HCT116 (cell line): ENCODE data around the gene ALOX12B. TPM values are rescaled to one million over a fixed set of nuclear protein-coding genes. Genes with fewer than 3 reads are reported as not detected.
A peak's percentile ranks its signal among the peaks of the same experiment; 100 is the strongest.

Experiments used
- ATAC-seq: fragments of 200-7000 bp; cut with Tn5 transposase; 2 replicates; pipeline ENCODE4 v1.9.1; 2020; ENCODE audit warnings: mild to moderate bottlenecking, moderate library complexity
- BruUV-seq: library from RNA; stranded (reverse); fragments of 400-500 nt; replicated peaks from 2 replicates; lab custom pipeline; 2021; lab: Mats Ljungman, UMichigan
- CTCF ChIA-PET: fragments of 300-600 bp; sonication (Branson Sonifier 250); formaldehyde crosslinking; loops from one replicate; lab custom pipeline; 2021; ENCODE audit warnings: antibody characterized with exemption; lab: Charles Lee
- POLR2A ChIA-PET: fragments of 300-600, 350-600 bp; sonication (Branson Sonifier 250); formaldehyde crosslinking; loops from one replicate; lab custom pipeline; 2021; ENCODE audit warnings: antibody characterized with exemption; lab: Charles Lee
- RAD21 ChIA-PET, 2 experiments: fragments of 300-600 bp; sonication (Branson Sonifier 250); formaldehyde crosslinking; loops; one replicate each; lab custom pipeline; 2023; ENCODE audit warnings: low total read pairs in 2 of 2; ENCODE audit not compliant: uncharacterized antibody in 2 of 2, unreplicated experiment in 2 of 2, low non-redundant PET in 1 of 2; lab: Charles Lee
- DNase-seq: peaks from one replicate; pipeline ENCODE4 v3.0.0-alpha.2; 2010; ENCODE audit warnings: low read depth, low spot score
- H2AFZ ChIP-seq: fragments of 200-600 bp; shearing (Covaris generic), sonication (generic); 2 replicates; pipeline ENCODE4 v1.6.1; 2017; ENCODE audit warnings: low read depth, mixed run types, mixed read lengths, antibody characterized with exemption, low read length; ENCODE audit not compliant: poor library complexity, severe bottlenecking
- H3K27ac ChIP-seq: 2 replicates; pipeline ENCODE4 v1.5.1; 2012; ENCODE audit warnings: low read depth, low read length
- H3K27me3 ChIP-seq: fragments of 200-600 bp; sonication (generic); 2 replicates; pipeline ENCODE4 v1.6.1; 2016; ENCODE audit warnings: mixed run types, low read length, mixed read lengths; ENCODE audit not compliant: insufficient read depth
- H3K36me3 ChIP-seq, 2 experiments: fragments of 200-500 bp in 1 of 2; fragments of 200-600 bp in 1 of 2; sonication (Bioruptor generic) in 1 of 2; sonication (generic) in 1 of 2; 2 replicates each; pipeline versions ENCODE4 v1.5.1 to v1.6.1; 2014 to 2016; ENCODE audit warnings: low read length in 2 of 2, inconsistent platforms in 1 of 2, mixed read lengths in 1 of 2, mixed run types in 1 of 2; ENCODE audit not compliant: insufficient read depth in 2 of 2, control insufficient read depth in 1 of 2
- H3K4me1 ChIP-seq, 2 experiments: fragments of 200-600 bp in 1 of 2; sonication (generic) in 1 of 2; 2 replicates each; pipeline versions ENCODE4 v1.5.1 to v1.6.1; 2012 to 2017; ENCODE audit warnings: low read length in 2 of 2, inconsistent platforms in 1 of 2, mild to moderate bottlenecking in 1 of 2, mixed read lengths in 1 of 2, mixed run types in 1 of 2, moderate library complexity in 1 of 2; ENCODE audit not compliant: insufficient read depth in 2 of 2, control insufficient read depth in 1 of 2
- H3K4me2 ChIP-seq: fragments of 200-600 bp; sonication (generic); 2 replicates; pipeline ENCODE4 v1.6.1; 2017; ENCODE audit warnings: mixed run types, low read length, mixed read lengths
- H3K4me3 ChIP-seq, 2 experiments: fragments of 200-600 bp in 1 of 2; sonication (generic) in 1 of 2; replicated peaks in 1 of 2; 2 replicates each; pipeline ENCODE4 v1.5.1; 2011 to 2016; ENCODE audit warnings: low read length in 2 of 2, control low read depth in 1 of 2, low read depth in 1 of 2, mild to moderate bottlenecking in 1 of 2, mixed read lengths in 1 of 2, mixed run types in 1 of 2
- H3K79me2 ChIP-seq: fragments of 200-600 bp; sonication (generic); 2 replicates; pipeline ENCODE4 v1.6.1; 2017; ENCODE audit warnings: mild to moderate bottlenecking, mixed run types, low read length, moderate library complexity, mixed read lengths; ENCODE audit not compliant: insufficient read depth
- H3K9ac ChIP-seq: fragments of 200-600 bp; sonication (generic); 2 replicates; pipeline ENCODE4 v1.6.1; 2016; ENCODE audit warnings: low read length, mixed read lengths
- H3K9me2 ChIP-seq: fragments of 200-600 bp; sonication (generic), shearing (Covaris generic); 2 replicates; pipeline ENCODE4 v1.6.1; 2017; ENCODE audit warnings: mixed run types, mild to moderate bottlenecking, moderate library complexity; ENCODE audit not compliant: insufficient read depth
- H3K9me3 ChIP-seq, 2 experiments: fragments of 200-500 bp in 1 of 2; fragments of 200-600 bp in 1 of 2; sonication (Bioruptor generic) in 1 of 2; sonication (generic) in 1 of 2; 2 replicates each; pipeline ENCODE4 v1.6.1; 2014 to 2017; ENCODE audit warnings: low read length in 2 of 2, mixed read lengths in 2 of 2, inconsistent platforms in 1 of 2, low read depth in 1 of 2, mild to moderate bottlenecking in 1 of 2, mixed run types in 1 of 2, moderate library complexity in 1 of 2; ENCODE audit not compliant: control insufficient read depth in 1 of 2, insufficient read depth in 1 of 2
- H4K20me1 ChIP-seq: fragments of 200-600 bp; sonication (generic), shearing (Covaris generic); 2 replicates; pipeline ENCODE4 v1.6.1; 2017; ENCODE audit warnings: mixed run types, mild to moderate bottlenecking, moderate library complexity; ENCODE audit not compliant: insufficient read depth
- CBX3 ChIP-seq: IDR thresholded peaks from 2 replicates; pipeline ENCODE4 v1.6.1; 2012; ENCODE audit warnings: low read depth
- CEBPB ChIP-seq: IDR thresholded peaks from 2 replicates; pipeline ENCODE4 v1.6.1; 2012; ENCODE audit warnings: low read depth
- EGR1 ChIP-seq: IDR thresholded peaks from 2 replicates; pipeline ENCODE4 v1.6.1; 2012; ENCODE audit warnings: low read depth
- ELF1 ChIP-seq: IDR thresholded peaks from 2 replicates; pipeline ENCODE4 v1.6.1; 2012; ENCODE audit warnings: low read depth, borderline replicate concordance
- EZH2phosphoT487 ChIP-seq: fragments of 200-600 bp; IDR thresholded peaks from 2 replicates; pipeline ENCODE4 v1.6.1; 2018; ENCODE audit warnings: antibody characterized with exemption, borderline replicate concordance
- FOSL1 ChIP-seq: IDR thresholded peaks from 2 replicates; pipeline ENCODE4 v1.6.1; 2012; ENCODE audit warnings: low read depth
- JUND ChIP-seq: IDR thresholded peaks from 2 replicates; pipeline ENCODE4 v1.6.1; 2012
- POLR2A ChIP-seq: IDR thresholded peaks from 2 replicates; pipeline ENCODE4 v1.7.0; 2011; ENCODE audit warnings: borderline replicate concordance; ENCODE audit not compliant: insufficient read depth, insufficient read length; ENCODE audit errors: extremely low read depth
- POLR2AphosphoS5 ChIP-seq: IDR thresholded peaks from 2 replicates; pipeline ENCODE4 v1.6.1; 2011; ENCODE audit warnings: mild to moderate bottlenecking, low read depth, low read length, moderate library complexity
- RAD21 ChIP-seq: IDR thresholded peaks from 2 replicates; pipeline ENCODE4 v1.6.1; 2012; ENCODE audit warnings: low read depth, mild to moderate bottlenecking
- REST ChIP-seq: IDR thresholded peaks from 2 replicates; pipeline ENCODE4 v1.6.1; 2012; ENCODE audit warnings: low read depth
- SIN3A ChIP-seq: IDR thresholded peaks from 2 replicates; pipeline ENCODE4 v1.6.1; 2012; ENCODE audit warnings: low read depth
- SP1 ChIP-seq: IDR thresholded peaks from 2 replicates; pipeline ENCODE4 v1.6.1; 2012; ENCODE audit warnings: low read depth
- SRF ChIP-seq: IDR thresholded peaks from 2 replicates; pipeline ENCODE4 v1.6.1; 2012; ENCODE audit warnings: low read depth
- TCF7L2 ChIP-seq: IDR thresholded peaks from 2 replicates; pipeline ENCODE4 v1.7.0; 2011; ENCODE audit warnings: borderline replicate concordance, inconsistent platforms; ENCODE audit not compliant: insufficient read depth, insufficient read length; ENCODE audit errors: extremely low read depth
- YY1 ChIP-seq: IDR thresholded peaks from 2 replicates; pipeline ENCODE4 v1.6.1; 2011; ENCODE audit warnings: low read length, low read depth, moderate library complexity, mild to moderate bottlenecking; ENCODE audit not compliant: insufficient replicate concordance; ENCODE audit errors: extremely low read depth
- ZNF274 ChIP-seq: fragments of 200-500 bp; sonication (Bioruptor generic); IDR thresholded peaks from 2 replicates; pipeline ENCODE4 v1.6.1; 2014; ENCODE audit warnings: mild to moderate bottlenecking, low read depth, low read length, inconsistent platforms
- intact Hi-C: fragments of 100-400 bp; cut with micrococcal nuclease; formaldehyde crosslinking; loops from 2 replicates; pipeline ENCODE4 v1.10.0; 2022
- total RNA-seq: library from RNA; stranded (reverse); gene quantifications from one replicate; pipeline ENCODE4 v1.2.1, GENCODE V29; 2021; ENCODE audit not compliant: unreplicated experiment
- TF ChIP-seq, protein P1 (sequence below), 3 experiments: fragments of 200-600 bp in 1 of 3; sonication (generic) in 1 of 3; IDR thresholded peaks in 2 of 3; conservative IDR thresholded peaks in 1 of 3; 2 replicates each; pipeline ENCODE4 v1.5.1; 2012 to 2017; ENCODE audit warnings: low read depth in 2 of 3, low read length in 2 of 3, antibody characterized with exemption in 1 of 3, borderline replicate concordance in 1 of 3, control low read depth in 1 of 3, mild to moderate bottlenecking in 1 of 3, mixed read lengths in 1 of 3, mixed run types in 1 of 3, moderate library complexity in 1 of 3; ENCODE audit not compliant: insufficient read depth in 1 of 3
- TF ChIP-seq, protein P2 (sequence below): IDR thresholded peaks from 2 replicates; pipeline ENCODE4 v1.6.1; 2011; ENCODE audit warnings: mild to moderate bottlenecking, low read length, moderate library complexity; ENCODE audit not compliant: insufficient replicate concordance; ENCODE audit errors: extremely low read depth

Gene ALOX12B
- total RNA-seq, 1 experiment from 2014 or later = 3.8 TPM

GRCh38 chr17:8041249-8041928 lies 46.1 kb downstream of the ALOX12B start:
- no peaks in the 10 kb centered on the region for H3K9me2 ChIP-seq
- H3K4me1 ChIP-seq = peaks cover 0 to 6% of the 10 kb centered on the region in 2 experiments; a peak in 1 of 4 replicates
- H3K79me2 ChIP-seq = no peaks in the 10 kb centered on the region
- no peak overlapping the region for H3K9ac ChIP-seq
- RAD21 ChIA-PET = interaction anchor here (0.8 to 2.0 kb wide), 10 partner anchors 19 to 298 kb away, joined by 3 to 13 read pairs (median 4); no protein-coding TSS in a partner anchor
- no peaks in the 10 kb centered on the region for H3K27me3 ChIP-seq
- POLR2A ChIA-PET = interaction anchor here (0.7 to 1.4 kb wide), 4 partner anchors 25 to 462 kb away, joined by 3 to 6 read pairs (median 4); partner anchors contain the start of gene CD68
- TF ChIP-seq CEBPB = no peak; the same call in 1 of the 2 replicates
- no peak for TF ChIP-seq REST
- TF ChIP-seq EGR1 = no peak
- no peak for TF ChIP-seq YY1
- TF ChIP-seq ELF1 = no peak
- no peak for TF ChIP-seq JUND
- no peak for TF ChIP-seq FOSL1
- no peak; the same call in 1 of the 2 replicates for TF ChIP-seq CBX3
- TF ChIP-seq TCF7L2 = peak; percentile 15
- TF ChIP-seq ZNF274 = no peak
- peak; percentile 97 for TF ChIP-seq RAD21
- no peak for TF ChIP-seq POLR2A
- no peak for TF ChIP-seq SIN3A
- no peak for TF ChIP-seq SRF
- no peak for TF ChIP-seq EZH2phosphoT487
- TF ChIP-seq, protein P1, sequence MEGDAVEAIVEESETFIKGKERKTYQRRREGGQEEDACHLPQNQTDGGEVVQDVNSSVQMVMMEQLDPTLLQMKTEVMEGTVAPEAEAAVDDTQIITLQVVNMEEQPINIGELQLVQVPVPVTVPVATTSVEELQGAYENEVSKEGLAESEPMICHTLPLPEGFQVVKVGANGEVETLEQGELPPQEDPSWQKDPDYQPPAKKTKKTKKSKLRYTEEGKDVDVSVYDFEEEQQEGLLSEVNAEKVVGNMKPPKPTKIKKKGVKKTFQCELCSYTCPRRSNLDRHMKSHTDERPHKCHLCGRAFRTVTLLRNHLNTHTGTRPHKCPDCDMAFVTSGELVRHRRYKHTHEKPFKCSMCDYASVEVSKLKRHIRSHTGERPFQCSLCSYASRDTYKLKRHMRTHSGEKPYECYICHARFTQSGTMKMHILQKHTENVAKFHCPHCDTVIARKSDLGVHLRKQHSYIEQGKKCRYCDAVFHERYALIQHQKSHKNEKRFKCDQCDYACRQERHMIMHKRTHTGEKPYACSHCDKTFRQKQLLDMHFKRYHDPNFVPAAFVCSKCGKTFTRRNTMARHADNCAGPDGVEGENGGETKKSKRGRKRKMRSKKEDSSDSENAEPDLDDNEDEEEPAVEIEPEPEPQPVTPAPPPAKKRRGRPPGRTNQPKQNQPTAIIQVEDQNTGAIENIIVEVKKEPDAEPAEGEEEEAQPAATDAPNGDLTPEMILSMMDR (IDR thresholded peaks at IDR 0.05 in 2 of 3, conservative IDR thresholded peaks at IDR 0.05 in 1 of 3; ENCODE audit: borderline replicate concordance in 1 of 3, insufficient read depth in 1 of 3, low read depth in 2 of 3, low read length in 2 of 3) = peak; percentile 56 to 96 (median 82)
- no peak for TF ChIP-seq SP1
- TF ChIP-seq, protein P2, sequence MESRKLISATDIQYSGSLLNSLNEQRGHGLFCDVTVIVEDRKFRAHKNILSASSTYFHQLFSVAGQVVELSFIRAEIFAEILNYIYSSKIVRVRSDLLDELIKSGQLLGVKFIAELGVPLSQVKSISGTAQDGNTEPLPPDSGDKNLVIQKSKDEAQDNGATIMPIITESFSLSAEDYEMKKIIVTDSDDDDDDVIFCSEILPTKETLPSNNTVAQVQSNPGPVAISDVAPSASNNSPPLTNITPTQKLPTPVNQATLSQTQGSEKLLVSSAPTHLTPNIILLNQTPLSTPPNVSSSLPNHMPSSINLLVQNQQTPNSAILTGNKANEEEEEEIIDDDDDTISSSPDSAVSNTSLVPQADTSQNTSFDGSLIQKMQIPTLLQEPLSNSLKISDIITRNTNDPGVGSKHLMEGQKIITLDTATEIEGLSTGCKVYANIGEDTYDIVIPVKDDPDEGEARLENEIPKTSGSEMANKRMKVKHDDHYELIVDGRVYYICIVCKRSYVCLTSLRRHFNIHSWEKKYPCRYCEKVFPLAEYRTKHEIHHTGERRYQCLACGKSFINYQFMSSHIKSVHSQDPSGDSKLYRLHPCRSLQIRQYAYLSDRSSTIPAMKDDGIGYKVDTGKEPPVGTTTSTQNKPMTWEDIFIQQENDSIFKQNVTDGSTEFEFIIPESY = no peak
- no peak for TF ChIP-seq POLR2AphosphoS5
- DNase-seq (peak; percentile 72), ATAC-seq (peak; percentile 78)
- CTCF ChIA-PET = interaction anchor here (0.7 to 2.9 kb wide), 32 partner anchors 9 to 712 kb away, joined by 3 to 55 read pairs (median 6); partner anchors contain the start of genes CD68, CNTROB, NAA38 and NEURL4
- H3K27ac ChIP-seq = no peak overlapping the region
- no peaks in the 10 kb centered on the region for H3K9me3 ChIP-seq
- H4K20me1 ChIP-seq = no peaks in the 10 kb centered on the region
- H3K4me2 ChIP-seq = 0 out of 2 replicates have a peak overlapping the region, but pooled peaks have one; percentile 1
- no peaks in the 10 kb centered on the region for H3K36me3 ChIP-seq
- no peak overlapping the region for H3K4me3 ChIP-seq
- peak overlapping the region; percentile 83 for H2AFZ ChIP-seq
- intact Hi-C loops = loop anchor here (1.0 to 5.0 kb wide), 5 partner anchors 25 to 297 kb away; no protein-coding TSS in a partner anchor
- no TSS peak for BruUV-seq
